Osteocyte (in vitro differentiated cells): ENCODE measurements around the gene ROBO3. TPM values are rescaled to one million over a fixed set of nuclear protein-coding genes. Genes with fewer than 3 reads are reported as not detected.

Experiments
- DNase-seq: peaks from one replicate; pipeline ENCODE4 v3.0.0; 2021; ENCODE audit warnings: mixed read lengths; ENCODE audit not compliant: unreplicated experiment; ENCODE audit errors: extremely low spot score
- H3K27ac Mint-ChIP-seq: one replicate; pipeline ENCODE4 v1.8.0; 2021; ENCODE audit warnings: mild to moderate bottlenecking, mixed read lengths; ENCODE audit not compliant: unreplicated experiment
- H3K27me3 Mint-ChIP-seq: one replicate; pipeline ENCODE4 v1.8.0; 2021; ENCODE audit warnings: mixed read lengths; ENCODE audit not compliant: unreplicated experiment
- H3K36me3 Mint-ChIP-seq: one replicate; pipeline ENCODE4 v1.8.0; 2021; ENCODE audit warnings: mixed read lengths; ENCODE audit not compliant: unreplicated experiment
- H3K4me1 Mint-ChIP-seq: one replicate; pipeline ENCODE4 v1.8.0; 2021; ENCODE audit warnings: mixed read lengths; ENCODE audit not compliant: unreplicated experiment
- H3K4me3 Mint-ChIP-seq: one replicate; pipeline ENCODE4 v1.8.0; 2021; ENCODE audit warnings: mild to moderate bottlenecking, moderate library complexity, mixed read lengths; ENCODE audit not compliant: unreplicated experiment
- H3K9me3 Mint-ChIP-seq: one replicate; pipeline ENCODE4 v1.8.0; 2021; ENCODE audit warnings: mixed read lengths; ENCODE audit not compliant: unreplicated experiment
- total RNA-seq: library from RNA; stranded (reverse); gene quantifications from 2 replicates; pipeline ENCODE4 v1.2.1, GENCODE V29; 2021
- TF ChIP-seq, protein P1 (sequence below): fragments of 200-600 bp; sonication (generic); IDR thresholded peaks from 2 replicates; pipeline ENCODE4 v1.5.0; 2021; ENCODE audit warnings: antibody characterized with exemption, mild to moderate bottlenecking, moderate library complexity

Gene ROBO3
- total RNA-seq, 1 donor from 2014 or later, result 14.5 TPM

GRCh38 chr11:124863137-124863825, 2.0 kb upstream of the ROBO3 start:
- Mint-ChIP-seq H3K27me3 (peaks cover 81% of the 10 kb centered on the region), H3K4me1 (peaks cover 23% of the 10 kb centered on the region), H3K9me3 (no peaks in the 10 kb centered on the region), H3K4me3 (peak overlapping the region; percentile 35), H3K36me3 (no peaks in the 10 kb centered on the region), H3K27ac (no peak overlapping the region)
- DNase-seq, result no peak
- TF ChIP-seq, protein P1, sequence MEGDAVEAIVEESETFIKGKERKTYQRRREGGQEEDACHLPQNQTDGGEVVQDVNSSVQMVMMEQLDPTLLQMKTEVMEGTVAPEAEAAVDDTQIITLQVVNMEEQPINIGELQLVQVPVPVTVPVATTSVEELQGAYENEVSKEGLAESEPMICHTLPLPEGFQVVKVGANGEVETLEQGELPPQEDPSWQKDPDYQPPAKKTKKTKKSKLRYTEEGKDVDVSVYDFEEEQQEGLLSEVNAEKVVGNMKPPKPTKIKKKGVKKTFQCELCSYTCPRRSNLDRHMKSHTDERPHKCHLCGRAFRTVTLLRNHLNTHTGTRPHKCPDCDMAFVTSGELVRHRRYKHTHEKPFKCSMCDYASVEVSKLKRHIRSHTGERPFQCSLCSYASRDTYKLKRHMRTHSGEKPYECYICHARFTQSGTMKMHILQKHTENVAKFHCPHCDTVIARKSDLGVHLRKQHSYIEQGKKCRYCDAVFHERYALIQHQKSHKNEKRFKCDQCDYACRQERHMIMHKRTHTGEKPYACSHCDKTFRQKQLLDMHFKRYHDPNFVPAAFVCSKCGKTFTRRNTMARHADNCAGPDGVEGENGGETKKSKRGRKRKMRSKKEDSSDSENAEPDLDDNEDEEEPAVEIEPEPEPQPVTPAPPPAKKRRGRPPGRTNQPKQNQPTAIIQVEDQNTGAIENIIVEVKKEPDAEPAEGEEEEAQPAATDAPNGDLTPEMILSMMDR, result no peak

DNA sequence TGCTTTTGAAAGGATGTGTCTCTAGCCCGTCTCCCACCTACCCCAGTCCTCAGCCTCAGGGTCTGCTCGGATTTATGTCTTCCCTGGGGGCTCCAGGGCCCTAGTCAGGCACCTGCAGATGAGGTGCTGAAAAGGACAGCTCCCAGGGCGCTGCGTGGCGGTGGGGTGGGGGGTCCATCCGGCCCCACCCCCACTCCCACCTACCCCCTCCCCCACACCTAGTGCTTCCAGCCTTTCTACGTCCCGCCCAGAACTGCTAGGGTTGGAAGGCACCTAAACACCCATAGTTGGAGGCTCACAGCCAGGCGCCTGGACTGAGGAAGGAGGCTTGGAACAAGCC, 1.4 kb upstream of the ROBO3 start:
- Mint-ChIP-seq H3K4me1 (peaks cover 23% of the 10 kb centered on the region), H3K27ac (no peak overlapping the region), H3K36me3 (no peaks in the 10 kb centered on the region), H3K27me3 (peaks cover 86% of the 10 kb centered on the region), H3K4me3 (no peak overlapping the region), H3K9me3 (no peaks in the 10 kb centered on the region)
- no peak for DNase-seq
- TF ChIP-seq, protein P1, result no peak

DNA sequence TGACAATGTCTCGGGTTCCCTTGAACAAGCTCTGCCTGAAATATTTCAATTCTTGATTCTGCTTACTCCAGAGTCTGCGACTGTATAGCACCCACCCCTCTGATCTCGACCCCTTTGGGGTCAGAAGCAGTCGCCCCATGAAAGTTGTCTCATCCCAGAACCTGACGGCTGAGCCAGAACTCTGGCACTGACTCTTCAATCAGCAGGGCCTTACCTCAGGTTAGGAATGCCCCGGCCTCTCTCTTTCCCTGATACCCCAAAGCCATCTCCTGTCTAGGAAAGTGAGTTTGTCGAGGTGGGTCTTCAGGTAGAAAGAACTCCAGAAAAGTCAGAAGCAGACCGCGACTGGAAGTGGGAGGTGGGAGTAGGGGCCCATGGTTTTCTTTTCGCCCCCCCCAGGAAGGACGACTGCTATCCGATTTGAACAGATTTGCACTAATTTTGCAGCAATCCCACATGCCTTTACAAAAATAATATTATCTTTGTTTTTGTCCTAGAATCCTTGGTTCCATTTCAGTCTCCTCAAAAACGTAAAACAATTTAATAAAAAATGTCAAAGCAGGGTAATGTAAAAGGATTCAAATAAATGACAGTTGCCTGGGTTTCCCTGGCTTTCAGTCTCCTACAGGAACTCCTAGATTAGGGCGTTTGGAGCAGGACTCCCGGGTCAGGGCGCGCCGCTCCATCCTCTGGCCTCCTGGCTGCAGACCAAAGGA, 898 bp upstream of the ROBO3 start:
- Mint-ChIP-seq H3K4me1 (peaks cover 24% of the 10 kb centered on the region), H3K4me3 (no peak overlapping the region), H3K27me3 (peaks cover 91% of the 10 kb centered on the region), H3K9me3 (no peaks in the 10 kb centered on the region), H3K36me3 (no peaks in the 10 kb centered on the region), H3K27ac (no peak overlapping the region)
- TF ChIP-seq, protein P1, result no peak
- DNase-seq, result no peak

DNA sequence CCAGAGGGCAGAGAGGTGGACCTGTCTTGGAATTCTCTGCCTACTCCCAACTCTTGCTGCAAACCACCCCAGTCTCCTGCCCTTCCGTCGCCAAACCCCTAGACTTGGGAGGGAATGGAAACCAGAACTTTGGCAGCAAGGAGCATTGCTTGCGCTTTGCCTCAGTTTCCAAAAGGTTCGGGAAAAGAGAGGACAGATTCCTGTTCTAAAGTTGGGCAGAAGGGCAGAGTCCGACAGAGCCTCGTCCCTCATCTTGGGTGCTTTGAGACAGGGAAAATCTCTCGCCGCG, 396 bp upstream of the ROBO3 start:
- TF ChIP-seq, protein P1, result no peak
- DNase-seq, result no peak
- Mint-ChIP-seq H3K4me3 (no peak overlapping the region), H3K4me1 (peaks cover 26% of the 10 kb centered on the region), H3K9me3 (no peaks in the 10 kb centered on the region), H3K27me3 (peaks cover 92% of the 10 kb centered on the region), H3K36me3 (no peaks in the 10 kb centered on the region), H3K27ac (no peak overlapping the region)

DNA sequence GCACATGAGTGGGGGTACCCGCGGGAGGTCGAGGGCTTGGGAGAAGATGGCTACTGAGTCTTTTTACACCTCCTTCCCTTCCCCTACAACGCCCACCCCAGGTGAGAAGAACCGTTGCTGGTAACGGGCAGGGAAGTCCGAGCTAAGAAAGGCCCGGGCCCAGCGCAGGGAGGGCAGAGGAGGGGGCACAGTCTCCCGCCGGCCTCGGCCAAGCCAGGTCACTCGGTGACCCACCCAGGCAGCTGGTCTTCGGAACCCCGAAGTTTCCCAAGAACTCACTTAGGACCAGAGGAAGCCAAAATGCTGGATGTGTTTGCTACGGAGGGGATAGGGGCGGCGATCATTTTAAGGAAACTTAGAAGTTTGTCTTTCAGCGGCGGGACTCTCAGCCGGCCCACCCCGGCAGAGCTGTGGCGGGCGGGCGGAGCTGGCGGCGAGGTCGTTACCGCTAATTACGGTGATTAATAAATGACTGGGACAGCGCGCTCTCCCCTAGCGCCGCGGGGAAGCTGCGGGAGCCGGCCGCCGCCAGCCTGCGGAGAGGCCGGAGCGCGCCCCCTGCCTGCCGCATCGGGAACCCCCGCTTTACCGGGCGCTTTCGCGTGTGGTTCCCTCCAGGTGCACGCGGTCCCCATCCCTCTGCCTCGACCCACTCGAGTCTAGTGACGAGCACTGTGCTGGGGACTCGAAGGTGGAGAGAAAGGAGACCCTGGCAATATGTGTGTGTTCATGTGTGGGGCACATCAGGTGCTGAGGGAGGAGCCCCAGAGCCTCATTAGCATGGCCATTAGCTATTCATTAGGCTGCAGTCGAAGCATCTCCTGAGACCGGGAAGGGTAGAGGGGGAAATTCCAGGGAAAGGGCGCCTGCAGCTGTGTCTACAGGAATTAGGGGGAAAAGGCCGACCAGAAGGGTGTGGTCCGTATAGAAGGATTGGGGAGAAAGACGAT, 945 bp downstream of the ROBO3 start:
- H3K9me3 Mint-ChIP-seq, result no peaks in the 10 kb centered on the region
- no peaks in the 10 kb centered on the region for H3K36me3 Mint-ChIP-seq
- H3K4me1 Mint-ChIP-seq, result peaks cover 26% of the 10 kb centered on the region
- no peak overlapping the region for H3K27ac Mint-ChIP-seq
- peaks cover 96% of the 10 kb centered on the region for H3K27me3 Mint-ChIP-seq
- no peak for DNase-seq
- peak overlapping the region; percentile 69 for H3K4me3 Mint-ChIP-seq
- TF ChIP-seq, protein P1, result peak; percentile 95
